ENCODE measurements around the gene EPS8L3.
"Not testable (repeated sequence)": the region's sequence is repeated elsewhere in the genome, so short reads cannot be mapped to it uniquely, and the experiment has no call there.

Gene EPS8L3

DNA sequence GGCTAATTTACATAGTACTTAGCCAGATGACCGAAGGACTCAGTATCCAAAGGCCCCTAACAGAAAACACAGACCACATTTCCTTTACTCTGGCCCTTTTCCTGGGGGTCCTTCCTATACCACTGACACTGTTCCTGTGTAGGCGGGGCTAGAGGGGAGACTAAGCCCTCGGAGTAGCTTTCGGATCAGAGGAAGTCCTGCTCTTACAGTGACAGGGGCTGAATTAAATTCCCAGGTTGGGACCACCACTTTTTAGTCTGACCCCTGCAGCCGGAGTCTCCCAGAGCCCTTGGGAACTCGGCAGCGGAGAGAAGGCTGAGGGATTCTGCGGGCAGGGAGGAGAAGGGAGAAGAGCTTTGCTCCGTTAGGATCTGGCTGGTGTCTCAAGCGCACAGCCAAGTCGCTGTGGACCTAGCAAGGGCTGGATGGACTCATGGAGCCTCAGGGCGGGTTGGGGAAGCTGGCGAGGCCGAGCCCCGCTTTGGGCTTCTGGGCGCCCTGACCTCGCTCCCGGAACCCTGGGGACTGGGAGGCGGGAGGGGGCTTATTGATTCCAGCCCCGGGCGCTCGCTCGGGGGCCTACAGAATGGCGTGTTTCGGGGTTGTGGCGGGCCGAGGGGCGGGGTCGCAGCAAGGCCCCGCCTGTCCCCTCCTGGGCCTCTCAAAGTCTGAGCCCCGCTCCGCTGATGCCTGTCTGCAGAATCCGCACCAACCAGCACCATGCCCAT lies 52.0 kb downstream of the EPS8L3 start, which contains the start of gene GSTM5:
TSS of gene GSTM5 (plus strand) at position 659 of the 728 bp plus-strand sequence. CDS start at position 721, 62 bp downstream.
- DNase-seq (ENCODE audit: low spot score), result not testable (repeated sequence)

DNA sequence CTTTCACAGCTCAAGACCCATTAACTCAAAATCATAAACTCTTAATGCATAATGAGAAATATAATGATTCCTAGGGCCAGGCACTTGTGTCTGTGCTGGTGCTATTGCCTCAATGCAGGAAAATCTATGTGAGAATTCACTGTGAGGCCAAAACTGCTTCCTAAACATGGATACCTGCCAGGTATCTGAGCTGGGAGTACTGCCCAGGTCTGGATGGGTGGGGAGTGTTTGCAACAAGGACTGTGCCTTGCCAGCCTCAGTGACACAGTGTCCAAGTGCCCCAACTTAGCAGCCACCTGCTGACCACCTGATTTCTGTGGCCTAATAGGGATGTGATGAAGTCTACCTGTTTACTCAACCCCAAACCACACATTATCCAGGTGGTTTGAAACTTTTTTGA lies 53.9 kb downstream of the EPS8L3 start:
- not testable (repeated sequence) for DNase-seq (ENCODE audit: low spot score)

DNA sequence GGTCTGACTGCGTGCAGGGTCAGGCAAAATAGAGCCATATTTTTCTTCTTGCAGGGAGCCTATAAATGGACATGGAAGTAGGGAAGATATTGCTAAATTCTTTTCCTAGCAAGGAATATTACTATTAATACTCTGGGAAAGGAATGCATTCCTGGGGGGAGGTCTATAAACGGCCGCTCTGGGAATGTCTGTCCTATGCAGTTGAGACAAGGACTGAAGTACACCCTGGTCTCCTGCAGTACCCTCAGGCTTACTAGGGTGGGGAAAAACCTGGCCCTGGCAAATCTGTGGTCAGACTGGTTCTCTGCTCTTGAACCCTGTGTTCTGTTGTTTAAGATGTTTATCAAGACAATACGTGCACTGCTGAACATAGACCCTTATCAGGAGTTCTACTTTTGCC lies 54.8 kb downstream of the EPS8L3 start:
- DNase-seq (ENCODE audit: low spot score), result not testable (repeated sequence)

DNA sequence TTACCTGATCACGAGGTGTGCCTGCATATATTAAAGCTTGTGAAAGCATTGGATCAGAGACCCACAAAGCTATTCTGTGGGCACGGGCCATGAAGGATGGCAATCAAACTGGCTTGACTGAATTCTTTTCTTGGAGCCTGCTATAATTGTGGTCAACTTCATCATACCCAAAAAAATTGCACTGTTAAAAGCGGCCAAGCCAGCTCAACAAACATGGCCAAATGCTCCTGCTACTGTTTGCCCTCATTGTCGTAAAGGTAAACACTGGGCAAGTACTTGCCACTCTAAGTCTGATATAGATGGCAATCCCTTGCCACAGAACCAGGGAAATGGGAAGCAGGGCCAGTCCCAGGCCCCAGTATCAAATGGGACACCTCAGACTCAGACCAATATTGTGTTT lies 58.3 kb downstream of the EPS8L3 start:
- DNase-seq (ENCODE audit: low spot score), result no peak

DNA sequence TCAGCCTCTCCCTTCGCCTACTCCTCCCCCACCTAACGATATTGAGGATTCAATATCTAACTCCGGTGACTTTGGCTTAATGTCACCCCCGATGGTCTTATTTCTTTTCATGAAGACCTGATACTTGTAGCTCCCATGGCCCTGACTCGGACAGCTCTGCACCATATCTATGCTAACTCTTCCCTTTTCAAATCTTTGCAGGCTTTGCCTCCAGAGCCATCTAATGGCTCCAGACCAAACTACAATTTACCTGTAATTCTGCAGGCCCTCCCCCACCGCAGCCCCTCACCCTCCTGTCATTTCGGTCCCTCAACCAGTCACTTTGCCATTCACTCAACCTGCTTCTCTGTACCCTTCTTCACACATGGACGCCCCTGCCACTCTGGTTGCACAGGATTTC lies 59.5 kb downstream of the EPS8L3 start:
- no peak for DNase-seq (ENCODE audit: low spot score)

DNA sequence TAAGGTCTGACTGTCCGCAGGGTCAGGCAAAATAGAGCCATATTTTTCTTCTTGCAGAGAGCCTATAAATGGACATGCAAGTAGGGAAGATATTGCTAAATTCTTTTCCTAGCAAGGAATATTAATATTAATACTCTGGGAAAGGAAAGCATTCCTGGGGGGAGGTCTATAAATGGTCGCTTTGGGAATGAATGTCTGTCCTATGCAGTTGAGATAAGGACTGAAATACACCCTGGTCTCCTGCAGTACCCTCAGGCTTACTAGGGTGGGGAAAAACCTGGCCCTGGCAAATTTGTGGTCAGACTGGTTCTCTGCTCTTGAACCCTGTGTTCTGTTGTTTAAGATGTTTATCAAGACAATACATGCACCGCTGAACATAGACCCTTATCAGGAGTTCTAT lies 60.8 kb downstream of the EPS8L3 start:
- DNase-seq (ENCODE audit: low spot score), result not testable (repeated sequence)

All from hepatic stellate cell (primary cell).